Measurements from ENCODE around the gene DHCR24.
"Not testable (repeated sequence)": the region's sequence is repeated elsewhere in the genome, so short reads cannot be mapped to it uniquely, and the experiment has no call there.

The DHCR24 gene

DNA sequence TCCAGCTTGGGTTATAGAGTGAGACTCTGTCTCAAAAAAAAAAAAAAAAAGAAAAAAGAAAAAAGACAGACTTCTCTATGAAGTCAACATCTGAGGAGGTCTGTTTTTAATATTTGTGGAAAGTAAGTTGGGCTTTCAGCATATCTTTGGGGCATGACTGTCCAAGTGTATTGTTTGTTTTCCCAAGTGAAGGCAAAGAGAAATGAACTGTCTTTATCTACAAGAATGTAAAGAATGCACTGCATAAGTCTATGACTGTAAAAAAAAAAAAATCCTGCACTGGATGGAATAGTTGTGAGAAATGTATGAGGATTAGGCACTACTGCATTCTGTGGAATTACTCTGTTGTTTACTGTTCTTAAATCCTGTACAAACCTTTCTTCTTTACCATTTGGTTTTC, 47.9 kb upstream of the DHCR24 start:
- TF ChIP-seq GLIS1 (tag by site-specific recombination; IDR thresholded peaks at IDR 0.05) = peak; percentile 21
- no peak for TF ChIP-seq ZNF2 (tag by site-specific recombination; IDR thresholded peaks at IDR 0.05)
- no peaks in the 10 kb centered on the region for H3K4me1 ChIP-seq (ENCODE audit: control insufficient read depth, insufficient read depth, low read length)
- no peaks in the 10 kb centered on the region for H3K36me3 ChIP-seq (ENCODE audit: control insufficient read depth in 2 of 2, insufficient read depth in 1 of 2, low read length in 2 of 2)
- no peak overlapping the region for H3K27ac ChIP-seq (ENCODE audit: extremely low read depth, low read depth, low read length)
- ChIA-PET CTCF (interaction anchor here (1.2 to 1.8 kb wide), 4 partner anchors 10 to 87 kb away, joined by 3 to 11 read pairs (median 6); no protein-coding TSS in a partner anchor), POLR2A (interaction anchor here (0.7 kb wide), 2 partner anchors 92 to 448 kb away, joined by 3 read pairs; no protein-coding TSS in a partner anchor)
- no peak overlapping the region for H3K4me3 ChIP-seq (ENCODE audit: low read depth, low read length)
- no peaks in the 10 kb centered on the region for H3K9me3 ChIP-seq (ENCODE audit: control insufficient read depth, insufficient read depth, low read depth, low read length)

DNA sequence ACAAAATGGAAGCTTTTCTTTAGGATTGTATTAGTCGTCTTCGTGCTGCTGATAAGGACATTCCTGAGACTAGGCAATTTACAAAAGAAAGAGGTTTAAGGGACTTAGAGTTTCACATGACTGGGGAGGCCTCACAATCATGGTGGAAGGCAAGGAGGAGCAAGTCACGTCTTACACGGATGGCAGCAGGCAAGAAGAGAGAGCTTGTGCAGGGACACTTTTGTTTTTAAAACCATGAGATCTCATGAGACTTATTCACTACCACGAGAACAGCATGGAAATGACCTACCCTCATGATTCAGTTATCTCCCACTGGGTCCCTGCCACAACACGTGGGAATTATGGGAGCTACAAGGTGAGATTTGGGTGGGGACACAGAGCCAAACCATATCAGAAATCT, 47.1 kb upstream of the DHCR24 start:
- POLR2A ChIA-PET = interaction anchor here (0.7 kb wide), 1 partner anchor 448 kb away, joined by 3 read pairs; no protein-coding TSS in a partner anchor
- H3K27ac ChIP-seq (ENCODE audit: extremely low read depth, low read depth, low read length); H3K36me3 ChIP-seq (ENCODE audit: control insufficient read depth in 2 of 2, insufficient read depth in 1 of 2, low read length in 2 of 2); H3K9me3 ChIP-seq (ENCODE audit: control insufficient read depth, insufficient read depth, low read depth, low read length); H3K4me3 ChIP-seq (ENCODE audit: low read depth, low read length); H3K4me1 ChIP-seq (ENCODE audit: control insufficient read depth, insufficient read depth, low read length): not testable (repeated sequence)
- CTCF ChIA-PET = interaction anchor here (0.7 to 1.8 kb wide), 4 partner anchors 10 to 88 kb away, joined by 3 to 11 read pairs (median 6); no protein-coding TSS in a partner anchor
- peak; percentile 70 for TF ChIP-seq SETDB1 (IDR thresholded peaks at IDR 0.05; ENCODE audit: insufficient read length, low read length)

DNA sequence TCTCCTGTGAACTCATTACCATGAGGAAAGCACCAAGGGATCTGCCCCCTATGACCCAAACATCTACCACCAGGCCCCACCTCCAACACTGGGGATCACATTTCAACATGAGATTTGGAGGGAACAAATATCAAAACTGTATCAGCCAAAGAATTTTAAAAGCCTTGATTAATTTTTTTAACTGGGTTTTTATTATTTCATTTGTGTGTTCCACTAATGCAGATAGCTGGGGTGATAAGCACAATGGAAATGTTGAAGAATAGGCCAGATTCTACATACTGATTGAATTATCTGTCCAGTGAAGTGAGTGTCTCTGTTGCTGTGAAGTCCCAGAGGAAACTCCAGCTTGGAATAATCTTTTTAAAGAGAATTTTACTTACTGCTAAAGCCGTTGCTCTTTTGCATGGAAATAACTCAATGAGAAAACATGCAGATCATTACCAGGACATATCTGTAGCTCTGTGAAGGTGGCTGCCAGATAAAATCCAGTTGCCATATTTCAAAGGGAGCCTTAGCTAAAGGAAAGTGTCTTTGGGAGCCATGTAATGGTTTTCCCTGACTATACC, 44.4 kb upstream of the DHCR24 start:
- Histone ChIP-seq H3K9me3 (ENCODE audit: control insufficient read depth, insufficient read depth, low read depth, low read length) (no peaks in the 10 kb centered on the region), H3K27ac (ENCODE audit: extremely low read depth, low read depth, low read length) (no peak overlapping the region), H3K36me3 (ENCODE audit: control insufficient read depth in 2 of 2, insufficient read depth in 1 of 2, low read length in 2 of 2) (no peaks in the 10 kb centered on the region), H3K4me3 (ENCODE audit: low read depth, low read length) (no peak overlapping the region), H3K4me1 (ENCODE audit: control insufficient read depth, insufficient read depth, low read length) (no peaks in the 10 kb centered on the region)
- POLR2A ChIA-PET = no interaction called here
- TF ChIP-seq ZNF776 (tag by site-specific recombination; IDR thresholded peaks at IDR 0.05; ENCODE audit: borderline replicate concordance) (no peak), ZNF366 (tag by site-specific recombination; conservative IDR thresholded peaks at IDR 0.05) (no peak), ZBTB21 (tag by site-specific recombination; IDR thresholded peaks at IDR 0.05) (no peak), ZNF600 (tag by site-specific recombination; IDR thresholded peaks at IDR 0.05) (no peak), ZNF560 (tag by site-specific recombination; IDR thresholded peaks at IDR 0.05; ENCODE audit: borderline replicate concordance) (no peak), ZNF324 (tag by site-specific recombination; IDR thresholded peaks at IDR 0.05) (no peak)
- CTCF ChIA-PET = interaction anchor here (0.7 to 5.1 kb wide), 3 partner anchors 14 to 1966 kb away, joined by 3 to 35 read pairs (median 3); no protein-coding TSS in a partner anchor

DNA sequence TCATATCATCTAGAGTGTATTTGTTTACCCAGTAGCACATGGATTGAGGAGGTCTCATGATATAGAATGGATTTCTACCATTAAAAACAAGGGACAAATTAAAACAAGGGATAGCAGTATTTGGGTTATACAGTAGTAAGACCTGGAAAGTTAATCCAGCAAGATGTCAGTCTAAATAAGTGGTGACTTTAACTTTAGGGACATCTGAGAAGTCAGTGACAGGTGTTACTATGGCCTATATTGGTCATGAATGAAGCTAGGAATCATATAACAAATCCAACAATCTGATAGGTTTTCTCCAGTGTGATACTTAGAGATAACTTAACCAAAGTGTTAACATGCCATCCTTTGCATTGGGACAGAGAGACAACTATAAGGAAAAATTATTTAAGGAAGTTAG, 42.7 kb upstream of the DHCR24 start:
- no peak for TF ChIP-seq ZNF571 (tag by site-specific recombination; IDR thresholded peaks at IDR 0.05)
- TF ChIP-seq, protein P1, sequence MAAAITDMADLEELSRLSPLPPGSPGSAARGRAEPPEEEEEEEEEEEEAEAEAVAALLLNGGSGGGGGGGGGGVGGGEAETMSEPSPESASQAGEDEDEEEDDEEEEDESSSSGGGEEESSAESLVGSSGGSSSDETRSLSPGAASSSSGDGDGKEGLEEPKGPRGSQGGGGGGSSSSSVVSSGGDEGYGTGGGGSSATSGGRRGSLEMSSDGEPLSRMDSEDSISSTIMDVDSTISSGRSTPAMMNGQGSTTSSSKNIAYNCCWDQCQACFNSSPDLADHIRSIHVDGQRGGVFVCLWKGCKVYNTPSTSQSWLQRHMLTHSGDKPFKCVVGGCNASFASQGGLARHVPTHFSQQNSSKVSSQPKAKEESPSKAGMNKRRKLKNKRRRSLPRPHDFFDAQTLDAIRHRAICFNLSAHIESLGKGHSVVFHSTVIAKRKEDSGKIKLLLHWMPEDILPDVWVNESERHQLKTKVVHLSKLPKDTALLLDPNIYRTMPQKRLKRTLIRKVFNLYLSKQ (tag by site-specific recombination; IDR thresholded peaks at IDR 0.05; ENCODE audit: borderline replicate concordance) = no peak
- TF ChIP-seq ZNF621 (tag by site-specific recombination; IDR thresholded peaks at IDR 0.05) = no peak
- no peak for TF ChIP-seq ZNF350 (tag by site-specific recombination; IDR thresholded peaks at IDR 0.05)
- TF ChIP-seq ZNF610 (tag by site-specific recombination; IDR thresholded peaks at IDR 0.05; ENCODE audit: borderline replicate concordance) = no peak
- no peak for TF ChIP-seq ZFP69B (tag by site-specific recombination; IDR thresholded peaks at IDR 0.05)
- TF ChIP-seq KLF10 (tag by site-specific recombination; IDR thresholded peaks at IDR 0.05) = no peak
- TF ChIP-seq ZNF239 (tag by site-specific recombination; IDR thresholded peaks at IDR 0.05) = no peak
- TF ChIP-seq ZNF623 (tag by site-specific recombination; IDR thresholded peaks at IDR 0.05) = no peak
- TF ChIP-seq, protein P2, sequence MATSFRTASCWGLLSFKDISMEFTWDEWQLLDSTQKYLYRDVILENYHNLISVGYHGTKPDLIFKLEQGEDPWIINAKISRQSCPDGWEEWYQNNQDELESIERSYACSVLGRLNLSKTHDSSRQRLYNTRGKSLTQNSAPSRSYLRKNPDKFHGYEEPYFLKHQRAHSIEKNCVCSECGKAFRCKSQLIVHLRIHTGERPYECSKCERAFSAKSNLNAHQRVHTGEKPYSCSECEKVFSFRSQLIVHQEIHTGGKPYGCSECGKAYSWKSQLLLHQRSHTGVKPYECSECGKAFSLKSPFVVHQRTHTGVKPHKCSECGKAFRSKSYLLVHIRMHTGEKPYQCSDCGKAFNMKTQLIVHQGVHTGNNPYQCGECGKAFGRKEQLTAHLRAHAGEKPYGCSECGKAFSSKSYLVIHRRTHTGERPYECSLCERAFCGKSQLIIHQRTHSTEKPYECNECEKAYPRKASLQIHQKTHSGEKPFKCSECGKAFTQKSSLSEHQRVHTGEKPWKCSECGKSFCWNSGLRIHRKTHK (tag by site-specific recombination; IDR thresholded peaks at IDR 0.05) = no peak
- no peak for TF ChIP-seq ZNF16 (tag by site-specific recombination; IDR thresholded peaks at IDR 0.05; ENCODE audit: low read depth)
- TF ChIP-seq HIC1 (tag by site-specific recombination; IDR thresholded peaks at IDR 0.05) = no peak
- no peak for TF ChIP-seq ZNF660 (tag by site-specific recombination; IDR thresholded peaks at IDR 0.05)
- no peaks in the 10 kb centered on the region for H3K4me1 ChIP-seq (ENCODE audit: control insufficient read depth, insufficient read depth, low read length)
- no peak overlapping the region for H3K27ac ChIP-seq (ENCODE audit: extremely low read depth, low read depth, low read length)
- ChIA-PET POLR2A (no interaction called here), CTCF (interaction anchor here (0.8 to 5.1 kb wide), 5 partner anchors 8 to 21 kb away, joined by 3 to 35 read pairs (median 4); no protein-coding TSS in a partner anchor)
- H3K36me3 ChIP-seq (ENCODE audit: control insufficient read depth in 2 of 2, insufficient read depth in 1 of 2, low read length in 2 of 2) = no peaks in the 10 kb centered on the region
- no peak overlapping the region for H3K4me3 ChIP-seq (ENCODE audit: low read depth, low read length)
- H3K9me3 ChIP-seq (ENCODE audit: control insufficient read depth, insufficient read depth, low read depth, low read length) = no peaks in the 10 kb centered on the region

Measured in HEK293 (cell line).